Measurements from ENCODE around the gene ATP6AP1.
"Not testable (repeated sequence)": the region's sequence is repeated elsewhere in the genome, so short reads cannot be mapped to it uniquely, and the experiment has no call there.

Gene ATP6AP1

GRCh38 chrX:154399527-154400368, 28.7 kb upstream of the ATP6AP1 start:
- DNase-seq: no peak

GRCh38 chrX:154400369-154400817, 28.1 kb upstream of the ATP6AP1 start:
- not testable (repeated sequence) for DNase-seq

GRCh38 chrX:154401045-154401799, 27.3 kb upstream of the ATP6AP1 start:
- no peak for DNase-seq

- no peak for DNase-seq
Measured at GRCh38 chrX:154401918-154402621, 26.4 kb upstream of the ATP6AP1 start.

GRCh38 chrX:154402622-154403127, 25.8 kb upstream of the ATP6AP1 start:
- no peak for DNase-seq

GRCh38 chrX:154403192-154403591, 25.3 kb upstream of the ATP6AP1 start:
- no peak for DNase-seq

- no peak for DNase-seq
Measured at GRCh38 chrX:154403858-154404257, 24.6 kb upstream of the ATP6AP1 start.

- no peak for DNase-seq
Measured at GRCh38 chrX:154404625-154405192, 23.8 kb upstream of the ATP6AP1 start.

- no peak for DNase-seq
Measured at GRCh38 chrX:154408659-154409221, 19.7 kb upstream of the ATP6AP1 start.

GRCh38 chrX:154409222-154409871, 19.1 kb upstream of the ATP6AP1 start, which contains the start of gene DNASE1L1:
DNASE1L1 (minus strand) TSS chrX:154409254; CDS start chrX:154405568, 3,686 bp downstream.
- DNase-seq: peak; percentile 89

- DNase-seq: peak; percentile 42
Measured at GRCh38 chrX:154411981-154412340, 16.5 kb upstream of the ATP6AP1 start.

- DNase-seq: peak; percentile 37
Measured at GRCh38 chrX:154412468-154412867, 16.0 kb upstream of the ATP6AP1 start.

- DNase-seq: no peak
Measured at GRCh38 chrX:154413142-154413541, 15.3 kb upstream of the ATP6AP1 start.

- DNase-seq: no peak
Measured at GRCh38 chrX:154417157-154417556, 11.3 kb upstream of the ATP6AP1 start.

GRCh38 chrX:154419189-154419588, 9.3 kb upstream of the ATP6AP1 start:
- DNase-seq: no peak

- no peak for DNase-seq
Measured at GRCh38 chrX:154419688-154420401, 8.6 kb upstream of the ATP6AP1 start.

GRCh38 chrX:154420402-154420756, 8.1 kb upstream of the ATP6AP1 start:
- DNase-seq: no peak

- DNase-seq: peak; percentile 56
Measured at GRCh38 chrX:154426916-154427770, 1.3 kb upstream of the ATP6AP1 start.

GRCh38 chrX:154429711-154430110, 1.2 kb downstream of the ATP6AP1 start:
- peak; percentile 55 for DNase-seq

GRCh38 chrX:154430479-154430878, 2.0 kb downstream of the ATP6AP1 start:
- DNase-seq: peak; percentile 58

Data from inflammatory macrophage treated with lipopolysaccharide for 4 hours (primary cell).